GM12864 (cell line): Measurements from ENCODE around the gene PRSS36.
A peak's percentile ranks its signal among the peaks of the same experiment; 100 is the strongest.
"Not testable (repeated sequence)": the region's sequence is repeated elsewhere in the genome, so short reads cannot be mapped to it uniquely, and the experiment has no call there.

ENCODE experiments used
- DNase-seq: peaks from one replicate; pipeline ENCODE4 v3.0.0-alpha.2; 2011; ENCODE audit warnings: low read depth
- H3K4me3 ChIP-seq: 2 replicates; pipeline ENCODE4 v1.5.1; 2011; ENCODE audit warnings: mild to moderate bottlenecking, low read depth, low read length, control low read depth
- TF ChIP-seq, protein P1 (sequence below): IDR thresholded peaks from 2 replicates; pipeline ENCODE4 v1.5.1; 2011; ENCODE audit warnings: low read depth, mild to moderate bottlenecking, moderate library complexity, low read length, control low read depth, inconsistent platforms; ENCODE audit errors: missing control alignments

Gene PRSS36

DNA sequence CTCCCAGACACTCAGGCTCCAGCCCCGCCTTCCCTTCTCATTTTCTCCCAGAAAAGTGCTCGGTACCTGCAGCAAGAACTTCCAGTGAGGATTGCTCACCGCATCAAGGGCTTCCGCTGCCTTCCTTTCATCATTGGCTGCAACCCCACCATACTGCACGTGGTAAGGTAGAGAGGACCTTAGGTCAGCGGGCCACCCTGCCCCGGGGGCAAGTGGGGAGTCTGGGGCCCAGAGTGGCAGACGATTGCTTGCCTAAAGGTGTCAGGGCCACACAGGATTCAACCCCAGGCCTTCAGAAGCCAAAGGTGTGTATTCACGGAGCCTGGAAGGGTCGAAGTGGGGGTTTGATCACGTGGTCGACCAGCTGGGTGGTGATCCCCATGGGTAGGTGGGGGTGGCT, 40.2 kb downstream of the PRSS36 start:
- H3K4me3 ChIP-seq = no peak overlapping the region
- TF ChIP-seq, protein P1, sequence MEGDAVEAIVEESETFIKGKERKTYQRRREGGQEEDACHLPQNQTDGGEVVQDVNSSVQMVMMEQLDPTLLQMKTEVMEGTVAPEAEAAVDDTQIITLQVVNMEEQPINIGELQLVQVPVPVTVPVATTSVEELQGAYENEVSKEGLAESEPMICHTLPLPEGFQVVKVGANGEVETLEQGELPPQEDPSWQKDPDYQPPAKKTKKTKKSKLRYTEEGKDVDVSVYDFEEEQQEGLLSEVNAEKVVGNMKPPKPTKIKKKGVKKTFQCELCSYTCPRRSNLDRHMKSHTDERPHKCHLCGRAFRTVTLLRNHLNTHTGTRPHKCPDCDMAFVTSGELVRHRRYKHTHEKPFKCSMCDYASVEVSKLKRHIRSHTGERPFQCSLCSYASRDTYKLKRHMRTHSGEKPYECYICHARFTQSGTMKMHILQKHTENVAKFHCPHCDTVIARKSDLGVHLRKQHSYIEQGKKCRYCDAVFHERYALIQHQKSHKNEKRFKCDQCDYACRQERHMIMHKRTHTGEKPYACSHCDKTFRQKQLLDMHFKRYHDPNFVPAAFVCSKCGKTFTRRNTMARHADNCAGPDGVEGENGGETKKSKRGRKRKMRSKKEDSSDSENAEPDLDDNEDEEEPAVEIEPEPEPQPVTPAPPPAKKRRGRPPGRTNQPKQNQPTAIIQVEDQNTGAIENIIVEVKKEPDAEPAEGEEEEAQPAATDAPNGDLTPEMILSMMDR = no peak
- DNase-seq = no peak

DNA sequence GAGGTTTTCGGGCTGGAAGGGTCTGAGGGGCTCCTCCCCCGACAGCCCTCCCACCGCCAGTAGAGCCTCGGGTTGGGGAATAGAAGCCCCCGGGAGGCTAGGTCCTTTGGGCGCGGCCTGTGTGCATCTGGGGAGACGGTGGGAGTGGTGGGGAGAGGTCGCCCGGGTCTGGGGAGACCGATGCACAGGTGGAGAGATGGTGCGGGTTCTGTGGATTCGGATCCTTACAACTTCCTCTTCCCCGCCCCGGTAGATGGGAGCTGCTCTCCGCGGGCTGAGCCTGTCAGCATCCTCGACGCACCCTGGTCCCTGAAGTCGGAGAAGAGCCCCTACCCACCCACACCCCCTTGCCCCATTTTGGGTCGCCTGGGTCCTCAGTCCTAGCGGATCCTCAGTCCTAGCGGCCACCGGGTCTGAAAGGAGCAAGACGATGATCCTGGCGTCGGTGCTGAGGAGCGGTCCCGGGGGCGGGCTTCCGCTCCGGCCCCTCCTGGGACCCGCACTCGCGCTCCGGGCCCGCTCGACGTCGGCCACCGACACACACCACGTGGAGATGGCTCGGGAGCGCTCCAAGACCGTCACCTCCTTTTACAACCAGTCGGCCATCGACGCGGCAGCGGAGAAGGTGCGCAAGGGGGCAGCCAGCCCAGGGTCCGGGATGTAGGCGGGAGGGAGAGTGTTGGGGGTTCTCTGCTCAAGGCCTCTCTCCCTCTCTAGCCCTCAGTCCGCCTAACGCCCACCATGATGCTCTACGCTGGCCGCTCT, 40.9 kb downstream of the PRSS36 start:
- H3K4me3 ChIP-seq = peak overlapping the region; percentile 90
- TF ChIP-seq, protein P1 = no peak
- no peak for DNase-seq

DNA sequence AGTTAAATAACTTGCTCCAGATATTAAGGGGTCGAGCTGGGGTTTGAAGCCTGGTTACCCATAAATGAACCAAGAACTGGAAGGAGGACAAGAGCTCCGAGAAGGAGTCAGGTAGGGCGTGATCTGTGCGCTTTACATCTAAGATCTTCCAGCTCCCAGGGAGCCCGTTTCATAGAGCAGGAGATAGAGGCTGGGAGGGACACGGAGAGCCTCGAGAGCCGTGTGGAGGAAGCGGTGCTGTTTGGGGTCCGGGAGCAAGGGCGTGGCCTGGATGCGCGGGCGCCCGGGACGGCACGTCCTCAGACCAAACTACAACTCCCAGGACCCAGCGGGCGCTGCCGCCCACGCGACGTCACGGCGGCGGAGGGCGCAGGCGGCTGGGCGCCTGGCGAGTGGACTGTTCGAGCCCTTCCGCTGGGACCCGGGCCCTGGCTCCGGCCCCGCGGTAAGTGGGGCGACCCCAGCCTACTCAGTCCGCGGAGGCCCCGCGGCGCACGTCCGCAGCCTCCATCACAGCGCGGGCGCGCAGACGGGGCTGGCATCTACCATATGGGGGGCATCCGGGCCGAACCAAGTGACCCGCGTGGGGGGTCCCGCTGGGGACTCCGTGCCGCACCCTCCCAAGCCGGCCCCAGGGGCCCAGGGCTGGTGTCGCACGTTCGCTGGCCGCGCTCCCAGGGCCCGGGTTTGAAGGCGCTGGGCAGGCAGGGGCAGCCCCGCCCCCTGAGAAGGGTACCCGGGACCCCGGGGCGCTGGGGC, 41.7 kb downstream of the PRSS36 start, which contains the start of gene BCKDK:
BCKDK (plus strand) TSS at position 352 of the 759 bp plus-strand sequence. CDS start 838 bp downstream, outside the sequence.
- peak; percentile 59 for DNase-seq
- H3K4me3 ChIP-seq = peak within 1 kb of the TSS; percentile 90
- TF ChIP-seq, protein P1 = no peak

DNA sequence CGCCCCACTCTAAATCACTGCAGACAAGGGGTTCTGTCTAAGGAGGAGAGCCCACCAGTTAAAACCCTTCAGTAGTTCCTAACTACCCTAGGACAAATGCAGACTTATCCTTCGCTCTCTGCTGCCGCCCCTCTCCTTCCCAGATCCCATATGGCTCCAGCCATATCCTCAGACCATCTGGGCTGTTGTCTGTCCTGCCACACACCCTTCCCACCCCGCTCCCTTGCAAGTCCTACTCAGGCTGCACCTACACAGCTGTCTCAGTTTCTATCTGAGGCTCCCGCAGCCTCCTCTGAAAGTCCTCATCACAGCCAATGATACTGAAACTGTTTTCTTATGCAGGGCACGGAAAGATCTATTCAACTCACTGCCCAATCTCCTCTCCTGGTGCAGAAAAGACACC, 42.4 kb downstream of the PRSS36 start:
- H3K4me3 ChIP-seq = peak overlapping the region; percentile 90; the same call in 1 of the 2 replicates
- peak; percentile 49 for DNase-seq
- TF ChIP-seq, protein P1 = no peak

DNA sequence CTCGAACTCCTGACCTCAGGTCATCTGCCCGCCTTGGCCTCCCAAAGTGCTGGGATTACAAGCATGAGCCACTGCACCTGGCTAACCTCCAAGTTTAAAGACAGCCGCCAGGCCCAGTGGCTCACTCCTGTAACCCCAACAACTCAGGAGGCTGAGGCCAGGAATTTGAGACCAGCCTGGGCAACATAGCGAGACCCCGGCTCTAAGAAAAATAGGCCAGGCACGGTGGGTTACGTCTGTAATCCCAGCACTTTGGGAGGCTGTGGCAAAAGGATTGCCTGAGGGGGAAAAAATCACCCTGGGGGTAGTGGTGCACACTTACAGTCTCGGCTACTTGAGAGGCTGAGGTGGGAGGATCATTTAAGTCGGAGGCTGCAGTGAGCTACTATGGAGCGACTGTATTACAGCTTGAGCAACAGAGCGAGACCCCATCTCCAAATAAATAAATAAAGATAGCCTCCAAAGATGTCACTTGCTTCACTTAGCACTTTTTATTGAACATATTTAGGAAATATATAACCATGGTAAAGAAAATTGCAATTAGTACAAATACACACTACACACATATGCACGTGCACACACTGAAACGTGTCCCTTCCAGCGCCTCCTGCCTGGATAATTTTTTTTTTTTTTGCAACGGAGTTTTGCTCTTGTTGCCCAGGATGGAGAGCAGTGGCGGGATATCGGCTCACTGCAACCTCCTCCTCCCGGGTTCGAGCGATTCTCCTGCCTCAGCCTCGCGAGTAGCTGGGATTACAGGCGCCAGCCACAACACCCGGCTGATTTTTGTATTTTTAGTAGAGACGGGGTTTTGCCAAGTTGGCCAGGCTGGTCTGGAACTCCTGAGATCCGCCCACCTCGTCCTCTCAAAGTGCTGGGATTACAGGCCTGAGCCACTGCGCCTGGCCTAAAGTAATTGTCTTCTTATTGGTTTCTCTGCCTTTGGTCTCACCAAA, 43.1 kb downstream of the PRSS36 start:
- H3K4me3 ChIP-seq = no peak overlapping the region; the same call in 1 of the 2 replicates
- TF ChIP-seq, protein P1 = no peak
- DNase-seq = no peak

DNA sequence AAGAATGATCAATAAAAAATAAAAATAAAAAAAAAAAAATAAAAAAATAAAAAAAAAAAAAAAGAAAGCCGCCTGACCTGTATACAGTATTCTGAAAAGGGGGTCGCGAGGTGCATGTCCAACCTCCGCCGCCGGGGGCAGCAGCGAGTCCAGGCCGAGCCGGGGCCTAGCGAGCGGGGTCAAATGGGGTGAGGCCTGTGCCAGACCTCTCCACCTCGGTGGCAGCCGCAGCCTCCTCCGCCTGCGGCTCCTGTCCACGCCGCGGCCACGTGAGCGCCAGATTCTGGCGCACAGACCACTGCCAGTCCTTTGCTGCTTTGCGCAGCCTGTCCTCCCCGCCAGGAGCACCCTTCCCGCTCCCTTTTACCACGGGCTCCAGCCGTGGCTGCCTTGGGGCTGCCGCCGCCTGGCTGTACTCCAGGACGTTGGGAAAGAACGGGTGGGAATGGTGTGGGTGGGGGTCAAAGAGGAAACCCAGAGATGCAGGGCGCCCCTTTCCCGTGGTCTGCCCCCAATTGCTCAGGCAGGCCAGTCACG, 44.1 kb downstream of the PRSS36 start:
- no peak for DNase-seq

DNA sequence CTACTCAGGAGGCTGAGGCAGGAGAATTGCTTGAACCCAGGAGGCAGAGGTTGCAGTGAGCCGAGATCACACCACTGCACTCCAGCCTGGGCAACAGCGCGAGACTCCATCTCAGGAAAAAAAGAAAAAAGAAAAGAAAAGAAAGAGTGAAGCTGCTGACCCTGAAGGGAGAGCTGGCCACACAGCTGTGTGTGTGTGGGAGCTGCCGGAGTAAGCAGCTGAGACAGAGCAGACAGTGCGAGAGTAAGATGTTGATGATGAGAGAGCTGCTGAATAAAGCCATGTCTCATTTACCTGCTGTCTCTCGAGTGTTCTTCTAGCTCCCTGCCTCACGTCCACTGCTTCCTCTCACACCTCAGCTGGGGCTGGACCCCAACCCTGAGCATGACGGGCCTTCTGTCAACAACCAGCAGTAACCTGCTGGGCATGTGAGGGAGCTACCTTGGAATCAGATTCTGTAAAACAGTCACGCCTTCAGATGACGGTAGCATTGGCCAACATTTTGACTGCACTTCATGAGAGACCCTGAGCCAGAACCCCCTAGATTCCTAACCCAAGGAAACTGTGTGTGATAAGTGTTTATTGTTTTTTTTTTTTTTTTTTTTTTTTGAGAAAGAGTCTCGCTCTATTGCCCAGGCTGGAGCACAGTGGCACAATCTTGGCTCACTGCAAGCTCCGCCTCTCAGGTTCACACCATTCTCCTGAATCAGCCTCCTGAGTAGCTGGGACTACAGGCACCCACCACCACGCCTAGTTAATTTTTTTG, 48.8 kb downstream of the PRSS36 start:
- DNase-seq, H3K4me3 ChIP-seq: not testable (repeated sequence)

More for the DNA sequence above, 44.1 kb downstream of the PRSS36 start:
- H3K4me3 ChIP-seq = no peak overlapping the region
- TF ChIP-seq, protein P1 = peak; percentile 78
